Stimulated activated CD4-positive, alpha-beta T cell treated with anti-CD3 and anti-CD28 coated beads, Interleukin-15, amount 100 ng/mL, for 24 hours (primary cell): ENCODE results near the gene POLR3GL.

ENCODE experiments used
- DNase-seq: peaks from one replicate; pipeline ENCODE4 v3.0.0-alpha.2; 2020

POLR3GL gene

DNA sequence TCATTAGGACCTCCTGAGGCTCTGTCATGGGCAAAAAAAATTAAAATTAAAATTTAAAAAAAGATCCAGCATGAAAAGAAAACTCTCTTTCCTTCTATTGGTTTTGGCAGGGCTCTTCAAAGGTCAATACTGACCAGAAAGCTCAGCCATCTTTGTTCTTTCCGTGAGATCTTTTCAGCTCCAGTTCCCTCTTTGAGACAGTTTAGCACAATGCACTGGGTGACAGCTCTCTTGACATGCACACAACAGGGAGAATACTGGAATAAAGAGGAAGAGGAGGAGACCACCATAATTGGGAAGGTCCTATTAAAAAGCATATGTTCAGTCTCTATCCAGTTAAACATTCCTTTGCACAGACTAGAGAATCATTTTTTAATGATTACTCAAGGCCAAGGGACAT, 13.0 kb upstream of the POLR3GL start:
- no peak for DNase-seq

DNA sequence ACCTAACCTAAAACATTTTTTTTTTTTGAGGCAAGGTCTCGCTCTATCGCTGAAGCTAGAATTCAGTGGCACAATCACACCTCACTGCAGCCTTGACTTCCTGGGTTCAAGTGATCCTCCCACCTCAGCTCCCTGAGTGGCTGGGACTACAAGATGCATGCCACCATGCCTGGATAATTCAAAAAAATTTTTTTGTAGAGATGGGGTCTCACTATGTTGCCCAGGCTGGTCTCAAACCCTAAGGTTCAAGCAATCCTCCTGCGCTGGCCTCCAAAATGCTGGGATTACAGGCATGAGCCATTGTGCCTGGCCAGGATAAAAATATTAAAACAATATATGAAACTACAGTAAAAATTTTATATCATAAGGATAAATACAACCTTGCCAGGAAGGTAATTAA, 11.6 kb upstream of the POLR3GL start:
- no peak for DNase-seq

DNA sequence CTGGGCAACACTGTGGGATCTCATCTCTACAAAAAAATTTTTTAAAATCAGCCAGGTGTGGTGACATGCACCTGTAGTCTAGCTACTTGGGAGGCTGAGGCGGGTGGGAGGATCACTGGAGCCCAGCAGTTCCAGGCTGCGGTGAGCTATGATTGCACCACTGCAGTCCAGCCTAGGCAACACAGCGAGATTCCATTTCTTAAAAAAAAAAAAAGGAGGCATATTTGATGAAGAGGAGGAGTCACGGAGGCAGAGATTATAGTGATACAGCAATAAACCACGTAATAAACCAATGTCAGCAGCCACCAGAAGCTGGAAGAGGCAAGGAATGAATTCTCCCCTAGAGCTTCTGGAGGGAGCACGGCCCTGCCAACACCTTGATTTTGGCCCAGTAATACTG, 10.6 kb upstream of the POLR3GL start:
- no peak for DNase-seq

DNA sequence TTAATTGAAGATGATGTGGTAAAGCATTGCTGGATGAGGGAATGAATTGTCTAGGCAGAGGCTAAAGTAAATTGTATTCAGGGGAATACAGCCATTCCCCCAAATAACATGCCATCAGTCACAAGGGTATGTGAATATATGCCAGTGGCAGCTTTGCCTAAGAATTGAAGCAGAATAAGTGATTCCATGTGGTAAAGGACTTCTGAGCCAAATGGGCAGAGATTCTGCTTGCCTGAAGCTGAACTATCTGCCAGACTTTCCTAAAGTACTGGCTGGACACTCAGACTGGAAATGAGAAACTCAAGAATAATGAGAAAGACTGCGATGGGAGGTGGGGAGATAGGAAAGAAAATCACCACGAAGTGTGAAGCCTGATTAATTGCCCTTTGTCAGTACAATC, 9.1 kb upstream of the POLR3GL start:
- no peak for DNase-seq

DNA sequence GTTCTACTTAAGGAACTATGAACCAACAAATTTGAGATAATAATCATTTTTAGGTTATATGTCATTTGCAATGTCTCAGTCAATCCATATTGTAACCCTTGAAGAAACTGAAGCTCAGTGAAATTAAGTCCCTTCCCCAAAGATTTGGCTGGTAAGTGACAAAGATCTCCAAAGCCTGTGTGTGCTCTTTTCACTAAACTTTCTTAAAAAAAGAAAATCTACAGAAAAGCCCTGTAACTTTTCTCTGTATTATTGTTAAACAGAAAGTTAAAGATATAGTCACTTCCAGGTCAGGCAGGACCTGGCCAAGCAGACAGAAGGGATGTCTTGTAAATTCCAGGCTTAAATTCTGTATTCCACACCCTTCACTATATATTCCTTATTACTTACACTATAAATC, 8.1 kb upstream of the POLR3GL start:
- DNase-seq = no peak

DNA sequence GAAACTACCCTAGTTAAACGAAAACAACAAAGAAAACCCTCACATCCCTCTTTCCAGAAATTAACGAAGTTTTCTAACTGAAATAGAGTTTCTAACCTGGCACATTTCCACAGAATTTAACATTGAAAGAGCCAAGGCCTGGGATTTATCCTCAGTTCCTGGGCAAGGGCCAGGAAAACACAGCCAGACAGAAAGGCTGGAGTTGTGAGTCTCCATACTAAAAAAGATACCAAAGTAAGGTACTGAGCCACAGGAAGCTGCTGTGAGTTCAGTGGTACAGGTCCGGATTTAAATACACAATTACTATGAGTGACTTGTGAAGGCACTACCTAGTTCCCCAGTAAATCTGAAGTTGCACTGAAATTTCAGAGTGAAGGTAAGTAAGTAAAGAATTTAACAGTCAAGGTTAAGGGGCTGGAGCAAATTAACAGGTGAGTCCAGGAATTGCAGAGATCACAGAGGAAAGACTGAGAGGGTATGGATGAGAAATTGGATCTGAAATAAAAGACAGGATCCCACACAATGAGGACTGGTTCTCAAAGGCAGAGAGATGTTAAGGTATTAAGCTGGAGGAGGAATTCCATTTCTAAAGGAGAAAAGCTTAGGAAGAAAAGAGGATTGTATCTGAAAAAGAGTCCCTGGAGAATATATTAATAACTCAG, 7.6 kb upstream of the POLR3GL start:
- DNase-seq = no peak

DNA sequence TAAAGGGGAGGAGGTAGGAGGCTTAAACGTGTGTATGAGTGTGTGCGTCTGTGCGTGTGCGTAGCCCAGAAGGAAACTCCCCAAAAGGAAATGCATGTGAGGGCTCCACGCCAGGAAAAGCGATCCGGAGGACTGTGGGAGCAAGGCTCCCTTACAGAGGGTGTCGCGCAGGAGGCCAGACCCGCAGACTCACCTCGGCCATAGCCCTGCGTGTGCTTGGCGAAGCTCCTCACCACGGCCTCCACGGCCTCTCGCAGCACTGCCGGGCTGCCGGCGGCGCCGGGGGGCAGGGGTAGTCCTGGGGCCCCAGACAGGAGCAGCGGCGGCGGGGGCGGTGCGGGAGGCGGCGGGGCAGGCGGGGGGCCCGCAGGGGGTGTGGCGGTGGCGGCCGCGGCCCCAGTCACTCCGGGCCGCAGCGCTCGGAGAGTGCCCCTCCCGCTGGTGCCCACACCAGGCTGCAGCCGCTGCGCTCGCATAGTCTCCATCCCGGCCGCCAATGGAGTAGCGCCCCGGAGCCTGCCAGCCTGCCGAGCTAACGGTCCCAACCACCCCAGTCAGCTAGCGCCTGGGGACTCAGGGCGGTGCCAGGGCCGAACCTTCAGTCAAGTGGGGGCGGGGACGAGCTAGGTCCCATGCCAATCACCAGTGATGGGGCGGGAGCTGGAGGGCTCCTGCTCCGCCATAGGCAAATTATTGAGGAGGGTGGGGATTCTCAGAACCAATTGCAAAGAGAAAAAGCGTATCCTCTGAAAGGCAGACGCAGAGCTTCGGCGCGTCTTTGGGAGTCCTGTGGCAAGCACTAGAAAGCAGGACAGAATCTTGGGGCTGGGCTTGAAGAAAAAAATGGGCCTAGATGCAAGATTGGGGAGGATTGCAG, 6.8 kb upstream of the POLR3GL start, which contains the start of gene LIX1L:
LIX1L (minus strand) TSS at position 575 of the 877 bp plus-strand sequence; CDS start at position 485, 90 bp downstream.
- DNase-seq = peak; percentile 98

DNA sequence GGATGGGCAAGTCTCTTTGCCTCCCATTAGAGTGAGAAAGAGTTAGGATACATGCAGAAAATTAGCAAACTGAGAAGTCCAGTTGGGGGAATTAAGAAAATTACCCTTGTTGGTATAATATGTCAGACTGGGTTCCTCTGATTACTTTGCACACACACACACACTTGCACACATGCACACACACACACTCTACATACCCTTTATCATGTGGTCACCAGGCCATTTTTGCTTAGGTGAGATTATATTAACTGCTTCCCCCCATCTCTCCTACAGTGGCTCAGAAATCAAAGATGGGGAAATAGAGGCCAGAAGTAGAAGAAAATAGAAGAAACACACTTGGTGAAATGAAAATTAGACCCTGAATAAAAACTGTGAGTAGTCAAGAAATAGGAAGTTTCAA, 5.8 kb upstream of the POLR3GL start:
- no peak for DNase-seq

DNA sequence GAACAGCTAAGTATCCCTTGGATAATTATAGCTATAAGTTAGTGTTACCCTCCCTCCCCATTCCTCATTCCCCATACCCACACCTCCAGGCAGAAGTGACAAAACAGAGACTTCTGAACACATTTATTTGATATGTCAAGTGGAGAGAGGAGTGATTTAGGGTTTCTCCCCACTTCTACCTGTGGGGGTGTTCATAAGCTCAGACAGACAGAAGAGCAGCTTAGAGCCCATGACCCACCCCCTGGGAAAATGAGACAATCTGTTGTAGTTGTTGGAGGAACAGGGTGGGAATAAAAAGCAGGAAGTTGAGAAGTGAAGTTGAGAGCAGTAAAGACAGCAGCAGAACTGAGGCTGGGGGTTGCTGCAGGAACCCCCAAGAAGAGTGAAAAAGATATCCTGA, 5.2 kb upstream of the POLR3GL start:
- no peak for DNase-seq

DNA sequence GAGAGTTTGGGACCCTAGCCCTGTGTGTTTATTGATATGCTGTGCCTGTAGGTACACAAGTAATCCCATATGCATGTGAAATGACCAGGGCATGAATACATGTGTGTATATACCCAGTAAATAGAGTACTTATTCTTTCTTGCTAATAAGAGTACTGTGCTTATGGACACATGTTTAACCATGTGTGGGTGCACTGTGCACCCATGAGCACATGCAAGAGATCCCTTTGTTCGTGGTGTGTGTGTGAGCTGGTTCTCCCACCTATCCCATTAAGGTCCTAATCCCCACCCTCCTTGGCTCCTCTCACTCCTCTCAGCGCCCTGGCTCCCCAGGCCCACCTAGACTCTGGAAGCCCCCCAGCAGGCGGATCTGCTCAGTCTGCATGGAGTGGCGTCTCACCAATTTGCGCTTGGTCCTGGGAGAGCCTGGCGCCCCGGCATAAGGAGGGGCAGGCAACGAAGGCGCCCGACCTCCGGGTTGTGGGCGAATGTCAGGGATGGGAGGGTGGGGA, 4.5 kb upstream of the POLR3GL start:
- DNase-seq = no peak

DNA sequence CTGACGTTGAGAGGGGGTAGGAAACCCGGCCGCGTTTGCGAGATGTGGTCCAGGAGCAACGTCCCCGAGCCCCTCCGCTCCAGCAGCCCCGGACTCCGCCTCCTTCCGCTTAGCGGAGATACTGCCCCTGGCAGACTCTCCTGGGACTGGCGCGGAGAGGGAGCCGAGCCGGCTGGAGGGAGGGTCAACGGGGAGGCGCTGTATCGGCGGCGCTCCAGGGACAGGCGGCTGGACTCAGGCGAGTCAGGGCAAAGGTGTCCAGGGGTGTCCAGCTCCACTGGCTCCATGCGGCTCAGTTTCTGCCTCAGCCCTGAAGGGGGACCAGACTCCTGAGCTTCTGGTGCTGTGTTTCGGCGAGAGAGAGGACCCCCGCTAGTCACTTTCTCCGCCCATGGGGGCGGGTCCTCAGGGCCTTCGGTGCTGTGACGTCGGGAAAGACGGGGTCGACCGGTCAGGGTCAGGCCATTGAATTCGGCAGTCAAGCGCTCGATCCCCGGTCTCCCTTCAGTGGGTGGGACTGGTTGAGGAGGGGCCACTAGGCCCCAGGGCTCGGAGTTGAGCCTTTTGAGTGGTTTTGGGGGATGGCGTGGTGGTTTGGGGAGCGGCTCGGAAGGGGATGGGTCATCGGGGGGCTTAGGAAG, 3.9 kb upstream of the POLR3GL start:
- peak; percentile 70 for DNase-seq

DNA sequence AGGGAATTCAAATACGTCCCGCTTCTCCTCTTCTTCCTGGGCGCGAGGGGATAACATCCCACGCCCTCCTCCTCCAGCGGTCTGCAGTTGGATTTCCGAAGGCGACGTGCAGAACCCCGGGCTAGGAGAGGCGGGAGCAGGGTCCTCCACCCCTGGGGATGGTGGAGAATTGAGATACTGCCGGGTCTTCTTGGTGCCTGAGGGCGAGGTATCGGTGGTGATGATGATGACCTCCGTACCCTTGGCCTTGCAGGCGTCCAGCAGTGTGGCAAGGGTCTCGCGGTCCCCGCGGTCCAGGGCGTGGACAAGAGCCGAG, 3.4 kb upstream of the POLR3GL start:
- peak; percentile 21 for DNase-seq

DNA sequence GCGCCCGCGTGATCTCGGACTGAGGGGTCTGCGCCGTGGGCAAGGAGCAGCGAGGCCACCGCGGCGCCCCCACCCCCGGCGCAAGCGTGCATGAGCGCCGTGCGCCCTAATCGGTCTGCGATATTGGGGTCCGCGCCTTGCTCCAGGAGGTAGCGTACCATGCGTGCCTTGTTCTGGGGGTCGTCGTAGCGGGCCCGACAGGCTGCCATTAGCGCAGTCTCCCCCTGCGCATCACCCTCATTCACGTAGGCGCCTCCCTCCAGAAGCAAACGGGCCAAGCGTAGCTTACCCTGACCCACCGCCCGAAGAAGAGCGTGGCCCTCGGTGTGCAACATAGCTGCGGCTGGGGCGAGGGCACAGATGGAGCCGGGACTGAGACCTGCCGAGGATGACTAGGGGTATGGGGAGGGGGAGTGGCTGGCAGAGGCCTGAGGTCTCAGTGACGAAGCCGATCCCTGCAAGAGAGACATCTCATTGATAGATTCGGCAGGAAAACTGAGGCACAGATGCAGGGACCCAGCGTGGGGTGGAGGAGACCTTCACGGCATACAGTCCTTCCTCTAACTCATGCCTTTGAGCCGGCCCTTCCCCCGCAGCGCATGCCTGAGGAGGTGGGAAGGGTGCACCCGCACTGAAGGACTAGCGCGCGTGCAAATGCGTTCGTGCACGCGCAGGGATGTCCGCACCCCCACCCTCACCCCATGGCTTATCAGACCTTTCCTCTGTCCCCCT, 2.9 kb upstream of the POLR3GL start:
- peak; percentile 82 for DNase-seq

DNA sequence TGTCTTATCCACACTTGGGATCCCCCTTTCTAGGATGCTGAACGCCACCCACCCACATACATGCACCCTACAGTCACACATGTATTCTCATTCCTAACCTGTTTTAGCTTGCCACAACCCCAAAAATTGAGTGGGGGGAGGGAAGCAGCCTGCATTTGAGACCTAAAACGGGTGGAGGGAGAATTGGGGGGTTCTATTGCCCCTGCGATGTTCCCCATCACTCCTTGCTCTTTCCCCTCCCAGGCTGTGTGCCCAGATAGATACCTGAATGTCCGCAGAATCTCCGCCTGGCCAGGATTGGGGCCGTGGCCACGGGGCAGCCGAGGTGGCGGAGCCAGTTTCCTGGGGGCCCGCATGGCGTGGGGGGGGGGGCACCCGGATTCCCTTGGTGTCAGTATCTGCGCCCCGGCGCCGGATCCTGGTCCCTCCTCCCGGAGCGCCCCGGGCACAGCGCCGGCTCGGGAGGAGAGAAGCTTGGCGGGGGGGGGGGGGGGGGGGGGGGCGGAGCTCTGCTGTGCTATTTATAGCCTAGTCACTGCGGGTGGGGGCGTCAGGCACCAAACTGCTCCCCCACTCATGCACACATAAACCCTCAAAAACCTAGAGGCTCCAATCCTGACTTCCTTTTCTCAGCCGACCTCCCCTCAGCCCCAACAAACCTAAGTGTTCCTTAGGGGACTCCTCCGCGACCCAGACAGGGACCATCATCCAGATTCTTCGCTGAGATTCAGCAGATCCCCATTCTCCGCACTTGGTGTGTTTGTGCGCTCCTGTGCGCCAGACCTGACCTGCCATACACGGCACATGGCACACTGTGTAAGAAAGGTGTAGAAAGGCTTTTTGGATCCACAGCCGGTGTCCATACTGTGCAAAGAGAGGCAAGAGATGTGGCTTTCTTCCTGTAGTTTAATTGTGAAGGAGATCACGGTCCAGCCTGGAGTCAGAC, 2.1 kb upstream of the POLR3GL start:
- DNase-seq = peak; percentile 60

DNA sequence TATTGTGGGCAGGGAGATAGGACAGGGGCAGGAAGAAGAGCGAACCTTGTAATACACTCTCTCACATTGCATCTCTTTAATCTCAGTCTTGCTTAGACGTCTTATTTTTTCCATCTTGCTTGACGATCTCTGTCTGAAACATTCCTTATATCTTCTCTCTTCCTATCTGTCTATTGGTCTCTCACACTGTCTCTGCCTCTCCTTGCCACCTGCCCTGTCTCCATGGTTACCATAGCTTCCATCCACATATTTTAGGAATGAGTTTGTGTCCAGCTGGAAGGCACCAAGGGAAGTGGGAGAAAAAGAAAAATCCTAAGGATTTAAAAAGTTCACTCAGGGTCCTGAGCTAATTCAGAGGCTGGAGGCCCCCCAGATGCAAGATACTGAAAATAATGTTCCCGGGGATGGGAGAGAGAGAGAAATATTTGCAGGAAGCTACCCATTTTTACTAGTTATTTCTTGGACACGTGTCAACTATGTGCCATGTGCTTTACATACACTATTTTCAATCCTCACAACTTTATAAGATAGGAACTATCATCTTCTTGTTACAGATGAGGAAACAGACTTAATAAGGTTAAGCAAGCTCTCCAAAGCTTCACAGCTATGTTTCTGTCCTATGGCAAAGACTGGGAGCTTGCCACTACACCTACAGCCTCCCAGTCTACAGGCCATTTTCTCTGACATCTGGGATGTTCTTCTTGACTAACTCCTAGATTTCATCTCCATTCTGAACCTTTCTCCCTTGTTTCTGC, 1.0 kb upstream of the POLR3GL start:
- DNase-seq = no peak

DNA sequence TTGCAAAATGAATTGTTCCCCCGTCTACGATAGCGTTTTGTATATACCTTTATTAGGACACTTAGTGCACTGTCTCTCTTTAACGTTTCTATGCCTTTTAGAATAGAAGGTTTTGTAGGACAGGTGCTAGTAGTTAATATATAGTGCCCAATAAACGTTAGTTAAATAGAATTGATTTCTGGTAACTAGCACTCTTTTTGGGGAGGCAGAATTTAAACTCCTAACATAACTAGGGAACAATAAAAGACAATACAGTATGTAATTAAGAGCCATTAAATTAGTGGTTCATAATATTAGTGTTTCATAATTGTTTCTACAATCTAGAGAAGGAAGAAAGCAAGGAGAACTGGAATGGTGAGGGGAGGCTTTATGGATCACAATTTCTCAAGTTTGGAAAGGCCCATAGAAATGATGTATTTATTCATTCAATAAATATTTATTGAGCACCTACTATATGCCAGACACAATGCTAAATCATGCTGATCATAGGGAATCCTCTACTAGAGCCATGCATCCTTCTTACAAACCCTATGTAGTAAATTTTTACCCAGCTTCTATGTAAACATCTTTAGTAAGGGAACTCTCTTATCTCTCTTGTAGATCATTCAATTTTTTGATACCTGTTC, 742 bp downstream of the POLR3GL start:
- no peak for DNase-seq

DNA sequence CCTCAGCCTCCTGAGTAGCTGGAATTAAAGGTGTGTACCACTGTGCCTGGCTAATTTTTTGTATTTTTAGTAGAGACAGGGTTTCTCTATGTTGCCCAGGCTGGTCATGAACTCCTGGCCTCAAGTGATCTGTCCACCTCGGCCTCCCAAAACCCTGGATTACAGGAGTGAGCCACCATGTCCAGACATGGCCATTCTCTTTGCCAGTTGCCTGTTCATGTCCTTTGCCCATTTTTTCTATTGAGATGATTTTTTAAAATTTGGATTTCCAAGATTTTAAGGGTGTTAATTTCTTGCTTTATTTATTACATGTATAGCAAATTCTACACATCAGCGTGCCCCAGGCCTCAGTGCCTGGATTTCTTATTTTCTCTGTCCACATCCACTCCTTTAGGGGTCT, 2.8 kb downstream of the POLR3GL start:
- no peak for DNase-seq

DNA sequence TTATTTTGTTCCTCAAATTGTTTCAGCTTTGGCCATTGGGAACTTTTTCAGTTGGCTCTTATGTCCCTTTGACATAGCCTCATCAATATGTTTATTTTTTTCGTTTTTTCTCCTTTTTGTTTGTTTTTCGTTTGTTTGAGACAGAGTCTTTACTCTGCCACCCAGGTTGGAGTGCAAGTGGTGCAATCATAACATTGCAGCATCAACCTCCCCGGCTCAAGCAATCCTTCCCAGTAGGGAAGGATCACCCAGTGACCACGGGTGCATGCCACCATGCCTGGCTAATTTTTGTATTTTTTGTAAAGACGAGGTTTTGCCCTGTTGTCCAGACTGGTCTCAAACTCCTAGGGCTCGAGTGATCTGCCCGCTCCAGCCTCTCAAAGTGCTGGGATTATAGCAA, 8.1 kb downstream of the POLR3GL start:
- DNase-seq = no peak

DNA sequence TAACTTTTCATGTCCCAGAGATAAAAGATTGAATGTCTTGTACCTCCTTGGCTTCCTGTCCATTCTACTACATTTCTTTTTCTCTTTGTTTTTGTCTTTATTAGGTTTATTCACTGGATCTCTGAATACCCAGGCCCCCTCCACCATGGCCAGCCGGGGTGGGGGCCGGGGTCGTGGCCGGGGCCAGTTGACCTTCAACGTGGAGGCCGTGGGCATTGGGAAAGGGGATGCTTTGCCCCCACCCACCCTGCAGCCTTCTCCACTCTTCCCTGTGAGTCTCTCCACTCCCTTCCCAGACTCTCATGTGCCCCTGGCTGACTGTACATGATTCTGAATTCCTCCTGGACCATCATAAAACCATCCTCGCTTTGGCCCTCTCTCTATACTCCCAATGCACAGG, 10.2 kb downstream of the POLR3GL start:
- no peak for DNase-seq

DNA sequence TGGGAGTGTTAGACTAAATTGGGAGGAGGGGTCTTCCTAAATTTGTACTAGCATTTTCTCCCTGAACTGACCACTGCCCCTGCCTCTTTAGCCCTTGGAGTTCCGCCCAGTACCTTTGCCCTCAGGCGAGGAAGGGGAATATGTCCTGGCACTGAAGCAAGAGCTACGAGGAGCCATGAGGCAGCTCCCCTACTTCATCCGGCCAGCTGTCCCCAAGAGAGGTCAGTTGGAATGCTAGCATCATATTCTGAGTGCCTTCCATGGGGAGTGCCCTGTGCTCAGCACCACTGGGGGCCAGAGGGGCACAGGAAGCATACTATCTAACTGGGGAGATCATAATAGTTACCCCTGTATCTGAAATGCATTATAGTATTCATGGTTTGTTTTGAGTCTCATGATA, 10.7 kb downstream of the POLR3GL start:
- no peak for DNase-seq

DNA sequence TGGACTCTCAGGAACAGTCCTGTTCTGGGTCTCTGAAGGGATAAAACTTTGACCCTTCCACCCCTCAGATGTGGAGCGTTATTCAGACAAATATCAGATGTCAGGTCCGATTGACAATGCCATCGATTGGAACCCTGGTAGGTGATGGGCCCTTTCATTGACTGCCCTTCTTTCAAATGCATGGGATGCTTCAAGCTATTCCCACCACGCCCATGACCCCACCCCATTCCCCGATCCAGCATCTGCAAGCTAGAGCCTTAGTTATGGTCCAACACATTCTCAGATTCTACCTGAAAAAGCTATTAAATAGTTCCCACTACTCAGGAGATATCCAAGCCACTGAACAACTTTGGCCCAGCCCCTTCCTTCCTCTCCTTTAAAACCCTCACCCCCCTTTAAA, 12.5 kb downstream of the POLR3GL start:
- DNase-seq = no peak
